Mesendoderm (in vitro differentiated cells): ENCODE measurements around the gene NXNL2.

Experiments
- DNase-seq: peaks from one replicate; pipeline ENCODE4 v3.0.0; 2013
- H2AK5ac ChIP-seq: 2 replicates; pipeline ENCODE4 v1.6.1; 2013; ENCODE audit warnings: low read length, inconsistent platforms
- H2BK120ac ChIP-seq: 2 replicates; pipeline ENCODE4 v1.6.1; 2013; ENCODE audit warnings: low read depth, mild to moderate bottlenecking, low read length, moderate library complexity, mixed read lengths
- H2BK15ac ChIP-seq: replicated peaks from 2 replicates; pipeline ENCODE4 v1.6.1; 2013; ENCODE audit warnings: low read depth, mild to moderate bottlenecking, moderate library complexity
- H2BK5ac ChIP-seq: 2 replicates; pipeline ENCODE4 v1.6.1; 2013; ENCODE audit warnings: low read length, inconsistent platforms
- H3K18ac ChIP-seq: 2 replicates; pipeline ENCODE4 v1.6.1; 2013; ENCODE audit warnings: mild to moderate bottlenecking, low read length, mixed read lengths
- H3K23ac ChIP-seq: one replicate; pipeline ENCODE4 v1.6.1; 2013; ENCODE audit warnings: low read length
- H3K27ac ChIP-seq: 2 replicates; pipeline ENCODE4 v1.5.1; 2013; ENCODE audit warnings: low read depth, mild to moderate bottlenecking, inconsistent platforms, low read length, moderate library complexity
- H3K27me3 ChIP-seq: 2 replicates; pipeline ENCODE4 v1.6.1; 2013; ENCODE audit warnings: low read length, control low read depth, mild to moderate bottlenecking, inconsistent platforms; ENCODE audit not compliant: insufficient read depth, poor library complexity
- H3K36me3 ChIP-seq: 2 replicates; pipeline ENCODE4 v1.6.1; 2013; ENCODE audit warnings: low read length, inconsistent platforms; ENCODE audit not compliant: control insufficient read depth, insufficient read depth
- H3K4ac ChIP-seq: one replicate; pipeline ENCODE4 v1.6.1; 2013; ENCODE audit warnings: low read depth, mild to moderate bottlenecking, low read length, moderate library complexity
- H3K4me1 ChIP-seq: 2 replicates; pipeline ENCODE4 v1.6.1; 2013; ENCODE audit warnings: low read depth, low read length, inconsistent platforms; ENCODE audit not compliant: control insufficient read depth
- H3K4me2 ChIP-seq: 2 replicates; pipeline ENCODE4 v1.6.1; 2013; ENCODE audit warnings: low read length
- H3K4me3 ChIP-seq: 2 replicates; pipeline ENCODE4 v1.5.1; 2013; ENCODE audit warnings: mild to moderate bottlenecking, low read length
- H3K56ac ChIP-seq: one replicate; pipeline ENCODE4 v1.6.1; 2013; ENCODE audit warnings: low read length
- H3K79me1 ChIP-seq: 2 replicates; pipeline ENCODE4 v1.6.1; 2013; ENCODE audit warnings: low read length, inconsistent platforms
- H3K79me2 ChIP-seq: 2 replicates; pipeline ENCODE4 v1.6.1; 2013; ENCODE audit warnings: mild to moderate bottlenecking, low read length; ENCODE audit not compliant: control insufficient read depth, insufficient read depth
- H3K9ac ChIP-seq: 2 replicates; pipeline ENCODE4 v1.6.1; 2013; ENCODE audit warnings: low read length, inconsistent platforms
- H4K5ac ChIP-seq: one replicate; pipeline ENCODE4 v1.6.1; 2013; ENCODE audit warnings: low read length
- H4K8ac ChIP-seq: one replicate; pipeline ENCODE4 v1.6.1; 2013; ENCODE audit warnings: low read depth, mild to moderate bottlenecking, control low read depth, low read length, moderate library complexity
- WGBS: extraction: QIAGEN DNeasy Blood & Tissue Kit; methylation state at CpG from one replicate; pipeline ENCODE4 v1.1.7; 2013; ENCODE audit warnings: low lambda C conversion rate, missing lambda C conversion rate; ENCODE audit not compliant: insufficient coverage; ENCODE audit errors: extremely low coverage; 5-methylcytosine and 5-hydroxymethylcytosine counted together

Gene NXNL2

GRCh38 chr9:88574953-88575352, 40.0 kb downstream of the NXNL2 start:
- Histone ChIP-seq H2BK5ac (no peak overlapping the region), H3K79me1 (no peaks in the 10 kb centered on the region), H3K27ac (no peak overlapping the region), H3K36me3 (no peaks in the 10 kb centered on the region), H3K4ac (no peak overlapping the region), H2BK15ac (no peak overlapping the region), H4K5ac (no peak overlapping the region), H2BK120ac (no peak overlapping the region), H3K9ac (no peak overlapping the region), H3K27me3 (no peaks in the 10 kb centered on the region), H2AK5ac (no peak overlapping the region), H3K4me3 (no peak overlapping the region), H3K79me2 (no peaks in the 10 kb centered on the region), H4K8ac (no peak overlapping the region), H3K4me1 (no peaks in the 10 kb centered on the region), H3K18ac (no peak overlapping the region), H3K4me2 (no peak overlapping the region), H3K23ac (no peak overlapping the region), H3K56ac (no peak overlapping the region)
- DNase-seq, result no peak
- WGBS, result no CpG with 5 or more reads among the region's 7 CpGs

- Histone ChIP-seq H3K4ac (no peak overlapping the region), H3K23ac (no peak overlapping the region), H2AK5ac (no peak overlapping the region), H4K5ac (no peak overlapping the region), H4K8ac (no peak overlapping the region), H3K27ac (no peak overlapping the region), H3K79me1 (no peaks in the 10 kb centered on the region), H3K4me1 (no peaks in the 10 kb centered on the region), H3K56ac (no peak overlapping the region), H3K36me3 (no peaks in the 10 kb centered on the region), H3K9ac (no peak overlapping the region), H3K18ac (no peak overlapping the region), H3K4me2 (no peak overlapping the region), H3K27me3 (no peaks in the 10 kb centered on the region), H2BK15ac (no peak overlapping the region), H3K79me2 (no peaks in the 10 kb centered on the region), H3K4me3 (no peak overlapping the region), H2BK120ac (no peak overlapping the region), H2BK5ac (no peak overlapping the region)
- WGBS, result no CpG with 5 or more reads among the region's 19 CpGs
- no peak for DNase-seq
These were observed 42.5 kb downstream of the NXNL2 start for GRCh38 chr9:88577256-88578120.

GRCh38 chr9:88578121-88579049, 43.4 kb downstream of the NXNL2 start:
- H3K4me2 ChIP-seq, result no peak overlapping the region
- no peaks in the 10 kb centered on the region for H3K79me2 ChIP-seq
- no peak overlapping the region for H4K5ac ChIP-seq
- H2BK120ac ChIP-seq, result no peak overlapping the region
- H2BK15ac ChIP-seq, result no peak overlapping the region
- no peak overlapping the region for H2AK5ac ChIP-seq
- H3K36me3 ChIP-seq, result no peaks in the 10 kb centered on the region
- no CpG with 5 or more reads among the region's 28 CpGs for WGBS
- no peak overlapping the region for H4K8ac ChIP-seq
- no peak overlapping the region for H3K9ac ChIP-seq
- H3K18ac ChIP-seq, result no peak overlapping the region
- DNase-seq, result peak; percentile 74
- no peaks in the 10 kb centered on the region for H3K4me1 ChIP-seq
- no peaks in the 10 kb centered on the region for H3K79me1 ChIP-seq
- no peak overlapping the region for H2BK5ac ChIP-seq
- H3K23ac ChIP-seq, result no peak overlapping the region
- no peak overlapping the region for H3K4me3 ChIP-seq
- no peak overlapping the region for H3K4ac ChIP-seq
- H3K56ac ChIP-seq, result peak overlapping the region; percentile 40
- H3K27ac ChIP-seq, result no peak overlapping the region
- no peaks in the 10 kb centered on the region for H3K27me3 ChIP-seq

- H3K79me2 ChIP-seq, result no peaks in the 10 kb centered on the region
- no CpG with 5 or more reads among the region's 10 CpGs for WGBS
- no peak overlapping the region for H4K8ac ChIP-seq
- DNase-seq, result no peak
- no peak overlapping the region for H4K5ac ChIP-seq
- no peaks in the 10 kb centered on the region for H3K36me3 ChIP-seq
- no peak overlapping the region for H3K27ac ChIP-seq
- no peak overlapping the region for H3K9ac ChIP-seq
- no peak overlapping the region for H3K23ac ChIP-seq
- no peak overlapping the region for H2AK5ac ChIP-seq
- no peak overlapping the region for H2BK5ac ChIP-seq
- no peaks in the 10 kb centered on the region for H3K4me1 ChIP-seq
- H3K4me3 ChIP-seq, result no peak overlapping the region
- H3K79me1 ChIP-seq, result no peaks in the 10 kb centered on the region
- no peak overlapping the region for H3K56ac ChIP-seq
- H2BK120ac ChIP-seq, result no peak overlapping the region
- H3K27me3 ChIP-seq, result no peaks in the 10 kb centered on the region
- H3K4me2 ChIP-seq, result no peak overlapping the region
- no peak overlapping the region for H2BK15ac ChIP-seq
- no peak overlapping the region for H3K4ac ChIP-seq
- H3K18ac ChIP-seq, result no peak overlapping the region
These were observed 44.2 kb downstream of the NXNL2 start for GRCh38 chr9:88579050-88579715.

GRCh38 chr9:88580961-88581360, 46.0 kb downstream of the NXNL2 start:
- H3K4me2 ChIP-seq, result no peak overlapping the region
- H3K56ac ChIP-seq, result no peak overlapping the region
- no peaks in the 10 kb centered on the region for H3K79me1 ChIP-seq
- DNase-seq, result no peak
- WGBS, result no CpG with 5 or more reads among the region's 5 CpGs
- no peak overlapping the region for H4K5ac ChIP-seq
- no peak overlapping the region for H4K8ac ChIP-seq
- no peak overlapping the region for H3K4ac ChIP-seq
- H3K27me3 ChIP-seq, result no peaks in the 10 kb centered on the region
- H3K36me3 ChIP-seq, result no peaks in the 10 kb centered on the region
- H2BK15ac ChIP-seq, result no peak overlapping the region
- no peak overlapping the region for H3K23ac ChIP-seq
- no peak overlapping the region for H3K4me3 ChIP-seq
- H2AK5ac ChIP-seq, result no peak overlapping the region
- H3K18ac ChIP-seq, result no peak overlapping the region
- no peak overlapping the region for H3K27ac ChIP-seq
- no peak overlapping the region for H2BK120ac ChIP-seq
- H3K4me1 ChIP-seq, result no peaks in the 10 kb centered on the region
- H3K9ac ChIP-seq, result no peak overlapping the region
- no peak overlapping the region for H2BK5ac ChIP-seq
- H3K79me2 ChIP-seq, result no peaks in the 10 kb centered on the region
